H1 (cell line): Measurements from ENCODE around the gene SPACA5B. TPM values are rescaled to one million over a fixed set of nuclear protein-coding genes. Genes with fewer than 3 reads are reported as not detected.

Experiments used
- CTCF ChIA-PET: fragments of 300-600 bp; sonication (Branson Sonifier 250); formaldehyde crosslinking; loops from one replicate; lab custom pipeline; 2021; ENCODE audit not compliant: partially characterized antibody; lab: Charles Lee
- POLR2A ChIA-PET: fragments of 300-600 bp; sonication (Branson Sonifier 250); formaldehyde crosslinking; loops from one replicate; lab custom pipeline; 2021; ENCODE audit warnings: inconsistent platforms; ENCODE audit not compliant: partially characterized antibody; lab: Charles Lee
- DNase-seq, 2 experiments: peaks; one replicate each; pipeline versions ENCODE4 v3.0.0 to v3.0.0-alpha.2; 2010 to 2022; ENCODE audit warnings: low spot score in 2 of 2, low read depth in 1 of 2, mixed read lengths in 1 of 2
- FAIRE-seq: peaks from 2 replicates; lab custom pipeline; 2011; peaks lifted over from hg19 to GRCh38; lab: Jason Lieb, UNC
- H2AFZ ChIP-seq: 2 replicates; pipeline ENCODE4 v1.8.1; 2012; ENCODE audit warnings: low read length, inconsistent platforms
- H2AK5ac ChIP-seq: 2 replicates; pipeline ENCODE4 v1.6.1; 2013; ENCODE audit warnings: low read depth, low read length
- H2BK120ac ChIP-seq: replicated peaks from 2 replicates; pipeline ENCODE3; 2013; ENCODE audit warnings: low read depth, low read length, inconsistent platforms
- H2BK12ac ChIP-seq: 2 replicates; pipeline ENCODE4 v1.6.1; 2013; ENCODE audit warnings: low read depth, low read length
- H2BK15ac ChIP-seq: 2 replicates; pipeline ENCODE4 v1.6.1; 2013; ENCODE audit warnings: low read length
- H2BK20ac ChIP-seq: 2 replicates; pipeline ENCODE4 v1.6.1; 2013; ENCODE audit warnings: low read length
- H2BK5ac ChIP-seq: 2 replicates; pipeline ENCODE4 v1.6.1; 2013; ENCODE audit warnings: low read depth, low read length
- H3K14ac ChIP-seq: 2 replicates; pipeline ENCODE4 v1.6.1; 2013; ENCODE audit warnings: inconsistent platforms; ENCODE audit not compliant: insufficient read length
- H3K18ac ChIP-seq: 2 replicates; pipeline ENCODE4 v1.6.1; 2013; ENCODE audit warnings: low read length; ENCODE audit errors: extremely low read depth
- H3K23ac ChIP-seq: 2 replicates; pipeline ENCODE4 v1.6.1; 2013; ENCODE audit warnings: inconsistent platforms; ENCODE audit not compliant: insufficient read length
- H3K23me2 ChIP-seq: 2 replicates; pipeline ENCODE4 v1.6.1; 2013; ENCODE audit warnings: low read depth, low read length
- H3K27ac ChIP-seq: 2 replicates; pipeline ENCODE4 v1.6.1; 2011; ENCODE audit warnings: low read depth, low read length, inconsistent platforms
- H3K27me3 ChIP-seq, 4 experiments: replicated peaks in 1 of 4; 1 replicate in 1 of 4; 2 replicates in 3 of 4; pipeline versions ENCODE4 v1.6.1 to v1.8.1; 2011 to 2013; ENCODE audit warnings: low read length in 3 of 4, mild to moderate bottlenecking in 3 of 4, inconsistent platforms in 2 of 4, mixed read lengths in 2 of 4, moderate library complexity in 1 of 4; ENCODE audit not compliant: control insufficient read depth in 3 of 4, insufficient read depth in 3 of 4; ENCODE audit errors: extremely low read depth in 1 of 4
- H3K36me3 ChIP-seq, 4 experiments: 2 replicates each; pipeline versions ENCODE4 v1.6.1 to v1.8.1; 2011 to 2013; ENCODE audit warnings: mild to moderate bottlenecking in 4 of 4, low read length in 3 of 4, moderate library complexity in 2 of 4, control low read depth in 1 of 4, inconsistent platforms in 1 of 4; ENCODE audit not compliant: insufficient read depth in 4 of 4, control insufficient read depth in 2 of 4
- H3K4ac ChIP-seq: replicated peaks from 2 replicates; pipeline ENCODE3; 2013; ENCODE audit warnings: low read length, low read depth, mixed read lengths, inconsistent platforms; ENCODE audit not compliant: insufficient read length
- H3K4me1 ChIP-seq, 4 experiments: replicated peaks in 1 of 4; 1 replicate in 1 of 4; 2 replicates in 3 of 4; pipeline versions ENCODE4 v1.6.1 to v1.8.1; 2011 to 2013; ENCODE audit warnings: low read length in 3 of 4, inconsistent platforms in 2 of 4, mixed read lengths in 1 of 4; ENCODE audit not compliant: insufficient read depth in 4 of 4, control insufficient read depth in 3 of 4
- H3K4me2 ChIP-seq, 2 experiments: 2 replicates each; pipeline versions ENCODE4 v1.6.1 to v1.8.1; 2011 to 2013; ENCODE audit warnings: low read depth in 2 of 2, low read length in 2 of 2, control low read depth in 1 of 2, inconsistent platforms in 1 of 2, mild to moderate bottlenecking in 1 of 2; ENCODE audit not compliant: insufficient read depth in 1 of 2
- H3K4me3 ChIP-seq, 4 experiments: fragments of 200-600, 300-600 bp in 1 of 4; sonication (generic), shearing (Covaris generic), sonication (Bioruptor Twin) in 1 of 4; 2 replicates each; pipeline versions ENCODE4 v1.5.1 to v1.8.1; 2011 to 2016; ENCODE audit warnings: low read length in 4 of 4, low read depth in 3 of 4, control low read depth in 2 of 4, inconsistent platforms in 2 of 4, mild to moderate bottlenecking in 2 of 4, mixed read lengths in 1 of 4, moderate library complexity in 1 of 4; ENCODE audit not compliant: insufficient read depth in 2 of 4; ENCODE audit errors: extremely low read depth in 1 of 4
- H3K56ac ChIP-seq: replicated peaks from 2 replicates; pipeline ENCODE3; 2013; ENCODE audit warnings: low read depth, mild to moderate bottlenecking, mixed read lengths, low read length, inconsistent platforms; ENCODE audit not compliant: insufficient read length
- H3K79me1 ChIP-seq: 2 replicates; pipeline ENCODE4 v1.6.1; 2013; ENCODE audit warnings: low read depth, low read length, control low read depth
- H3K79me2 ChIP-seq, 2 experiments: 2 replicates each; pipeline versions ENCODE4 v1.6.1 to v1.8.1; 2012 to 2013; ENCODE audit warnings: low read length in 2 of 2, mild to moderate bottlenecking in 2 of 2, inconsistent platforms in 1 of 2; ENCODE audit not compliant: insufficient read depth in 2 of 2, control insufficient read depth in 1 of 2
- H3K9ac ChIP-seq, 4 experiments: replicated peaks in 1 of 4; 1 replicate in 1 of 4; 2 replicates in 3 of 4; pipeline versions ENCODE4 v1.6.1 to v1.8.1; 2011 to 2013; ENCODE audit warnings: low read depth in 3 of 4, low read length in 3 of 4, control low read depth in 2 of 4, mild to moderate bottlenecking in 2 of 4, moderate library complexity in 2 of 4, inconsistent platforms in 1 of 4; ENCODE audit errors: extremely low read depth in 1 of 4
- H3K9me3 ChIP-seq, 2 experiments: 2 replicates each; pipeline versions ENCODE4 v1.6.1 to v1.8.1; 2012 to 2013; ENCODE audit warnings: mild to moderate bottlenecking in 2 of 2, moderate library complexity in 2 of 2, control low read depth in 1 of 2, inconsistent platforms in 1 of 2, low read depth in 1 of 2, low read length in 1 of 2, mixed read lengths in 1 of 2; ENCODE audit not compliant: insufficient read depth in 2 of 2
- H4K20me1 ChIP-seq, 2 experiments: replicated peaks in 1 of 2; 2 replicates each; pipeline versions ENCODE3 to v1.8.1; 2011 to 2013; ENCODE audit warnings: inconsistent platforms in 2 of 2, low read length in 2 of 2, mild to moderate bottlenecking in 1 of 2; ENCODE audit not compliant: insufficient read depth in 2 of 2, control insufficient read depth in 1 of 2
- H4K5ac ChIP-seq: 2 replicates; pipeline ENCODE4 v1.6.1; 2013; ENCODE audit warnings: low read length, low read depth, mixed read lengths, inconsistent platforms; ENCODE audit not compliant: insufficient read length
- H4K8ac ChIP-seq: 2 replicates; pipeline ENCODE4 v1.8.0; 2013; ENCODE audit warnings: mild to moderate bottlenecking, moderate library complexity, low read length, inconsistent platforms; ENCODE audit not compliant: insufficient read depth; ENCODE audit errors: extremely low read depth
- H4K91ac ChIP-seq: replicated peaks from 2 replicates; pipeline ENCODE3; 2013; ENCODE audit warnings: low read length, mixed read lengths, inconsistent platforms; ENCODE audit not compliant: insufficient read length
- ATF3 ChIP-seq: IDR thresholded peaks from 2 replicates; pipeline ENCODE4 v1.6.1; 2011; ENCODE audit warnings: low read depth, mild to moderate bottlenecking, low read length; ENCODE audit not compliant: insufficient read depth
- MAFK ChIP-seq: IDR thresholded peaks from 2 replicates; pipeline ENCODE4 v1.6.1; 2012; ENCODE audit warnings: low read depth, mild to moderate bottlenecking, improper control_type of control experiment, low read length
- WGBS, 2 experiments: shearing (Covaris generic) in 1 of 2; methylation state at CpG; one replicate each; pipeline versions ENCODE4 v1.1.6 to v1.1.7; 2013 to 2015; ENCODE audit warnings: low lambda C conversion rate in 2 of 2, mixed read lengths in 2 of 2, inconsistent platforms in 1 of 2, low coverage in 1 of 2, missing lambda C conversion rate in 1 of 2; ENCODE audit not compliant: insufficient replicate concordance in 2 of 2, insufficient coverage in 1 of 2, insufficient read length in 1 of 2; ENCODE audit errors: extremely low coverage in 1 of 2, missing lambda C conversion rate in 1 of 2; 5-methylcytosine and 5-hydroxymethylcytosine counted together
- polyA plus RNA-seq, 7 experiments: library from polyadenylated mRNA; depleted of rRNA in 3 of 7; stranded (reverse) in 5 of 7; unstranded in 2 of 7; fragments of >200 nt in 5 of 7; fragments of 200-250 nt in 2 of 7; gene quantifications; 1 replicate in 5 of 7; 2 replicates in 1 of 7; 4 replicates in 1 of 7; pipeline versions ENCODE4 v1.2.1 to v1.2.3, GENCODE V29; 2011 to 2013; ENCODE audit warnings: missing spikeins in 2 of 7, mixed read lengths in 2 of 7
- total RNA-seq: library from RNA; stranded (reverse); fragmentation: NEBNext Ultra II Directional; extraction: Animal tissue kit (Norgen Biotek cat#: 25700); gene quantifications from 2 replicates; pipeline ENCODE4 v1.2.1, GENCODE V29; 2021

SPACA5B gene
- total and polyA plus RNA-seq, 2 of the 8 experiments (the other 6 are each of a cell fraction or from before 2014, with no cell fraction given), result not detected

GRCh38 chrX:48180811-48181210 is 50.4 kb downstream of the SPACA5B start:
- H4K20me1 ChIP-seq, result no peaks in the 10 kb centered on the region
- POLR2A ChIA-PET, result no interaction called here
- H2BK12ac ChIP-seq, result no peak overlapping the region
- 81% methylated on average over 4 of the region's 4 CpGs; no CpG with 5 or more reads in 1 of the 2 experiments for WGBS, 2 experiments
- H2BK120ac ChIP-seq, result no peak overlapping the region
- no peak overlapping the region for H3K23ac ChIP-seq
- no peak overlapping the region for H3K4me3 ChIP-seq
- no peak overlapping the region for H3K4me2 ChIP-seq
- H2BK5ac ChIP-seq, result no peak overlapping the region
- no peaks in the 10 kb centered on the region for H3K36me3 ChIP-seq
- DNase-seq, result no peak
- TF ChIP-seq ATF3 (no peak), MAFK (no peak)
- TF ChIP-seq, all 59 proteins: peak for 0
- Histone ChIP-seq H4K91ac (no peak overlapping the region), H3K4ac (no peak overlapping the region), H3K27me3 (no peaks in the 10 kb centered on the region), H3K9ac (no peak overlapping the region), H3K56ac (no peak overlapping the region), H3K23me2 (no peaks in the 10 kb centered on the region), H3K14ac (no peak overlapping the region), H4K8ac (no peak overlapping the region), H3K4me1 (no peaks in the 10 kb centered on the region), H3K9me3 (no peaks in the 10 kb centered on the region), H2AK5ac (no peak overlapping the region), H4K5ac (no peak overlapping the region), H2BK20ac (no peak overlapping the region), H3K79me2 (no peaks in the 10 kb centered on the region), H3K18ac (no peak overlapping the region), H3K27ac (no peak overlapping the region), H2AFZ (no peak overlapping the region), H2BK15ac (no peak overlapping the region), H3K79me1 (no peaks in the 10 kb centered on the region)
- FAIRE-seq, result no peak
- CTCF ChIA-PET, result no interaction called here
